CD4-positive, alpha-beta memory T cell (primary cell): ENCODE data around the gene IDH3B. TPM values are rescaled to one million over a fixed set of nuclear protein-coding genes. Genes with fewer than 3 reads are reported as not detected.

ENCODE experiments used
- CTCF ChIA-PET: fragments of 350-600 bp; sonication (Branson Sonifier 250); formaldehyde crosslinking; loops from one replicate; lab custom pipeline; 2021; ENCODE audit warnings: inconsistent platforms; ENCODE audit not compliant: partially characterized antibody; lab: Charles Lee
- POLR2A ChIA-PET: fragments of 350-600 bp; sonication (Branson Sonifier 250); formaldehyde crosslinking; loops from one replicate; lab custom pipeline; 2021; ENCODE audit not compliant: partially characterized antibody; lab: Charles Lee
- DNase-seq, 5 donors: peaks; one replicate each; pipeline versions ENCODE4 v3.0.0 to v3.0.0-alpha.2; 2020 to 2022; ENCODE audit warnings: mixed read lengths in 1 of 5
- H3K27ac ChIP-seq: one replicate; pipeline ENCODE4 v1.7.0; 2013; ENCODE audit warnings: low read depth, low read length
- H3K27me3 ChIP-seq: 2 replicates; pipeline ENCODE4 v1.7.0; 2013; ENCODE audit warnings: mild to moderate bottlenecking, low read length, moderate library complexity; ENCODE audit not compliant: insufficient read depth
- H3K36me3 ChIP-seq: 2 replicates; pipeline ENCODE4 v1.7.0; 2013; ENCODE audit warnings: mild to moderate bottlenecking, low read length, moderate library complexity; ENCODE audit not compliant: insufficient read depth
- H3K4me1 ChIP-seq: 2 replicates; pipeline ENCODE4 v1.7.0; 2013; ENCODE audit warnings: mild to moderate bottlenecking, low read length, moderate library complexity; ENCODE audit not compliant: insufficient read depth
- H3K4me3 ChIP-seq, 2 donors: one replicate each; pipeline ENCODE4 v1.7.0; 2013; ENCODE audit warnings: low read length in 2 of 2, mild to moderate bottlenecking in 1 of 2
- H3K9me3 ChIP-seq, 2 donors: one replicate each; pipeline ENCODE4 v1.7.0; 2013; ENCODE audit warnings: low read length in 2 of 2, control low read depth in 1 of 2; ENCODE audit not compliant: control insufficient read depth in 1 of 2
- H3K27ac Mint-ChIP-seq, 7 donors: one replicate each; pipeline ENCODE4 v1.8.0; 2020 to 2021; ENCODE audit warnings: mixed read lengths in 7 of 7, mild to moderate bottlenecking in 6 of 7, inconsistent platforms in 3 of 7, moderate library complexity in 3 of 7
- H3K27me3 Mint-ChIP-seq, 2 donors: one replicate each; pipeline ENCODE4 v1.8.0; 2020 to 2021; ENCODE audit warnings: mixed read lengths in 2 of 2
- H3K36me3 Mint-ChIP-seq, 2 donors: one replicate each; pipeline ENCODE4 v1.8.0; 2020 to 2021; ENCODE audit warnings: mixed read lengths in 2 of 2, inconsistent platforms in 1 of 2, mild to moderate bottlenecking in 1 of 2
- H3K4me1 Mint-ChIP-seq, 4 donors: one replicate each; pipeline ENCODE4 v1.8.0; 2020 to 2021; ENCODE audit warnings: mixed read lengths in 4 of 4, mild to moderate bottlenecking in 1 of 4
- H3K4me3 Mint-ChIP-seq, 8 donors: one replicate each; pipeline ENCODE4 v1.8.0; 2020 to 2021; ENCODE audit warnings: mixed read lengths in 8 of 8, mild to moderate bottlenecking in 7 of 8, moderate library complexity in 6 of 8, inconsistent platforms in 3 of 8
- H3K9me3 Mint-ChIP-seq, 8 donors: one replicate each; pipeline ENCODE4 v1.8.0; 2020 to 2021; ENCODE audit warnings: mixed read lengths in 8 of 8, mild to moderate bottlenecking in 5 of 8, inconsistent platforms in 3 of 8, moderate library complexity in 1 of 8
- intact Hi-C: fragments of 100-400 bp; cut with micrococcal nuclease; formaldehyde crosslinking; loops from one replicate; pipeline ENCODE4 v1.15.1; 2023
- polyA plus RNA-seq, 2 donors: library from polyadenylated mRNA; unstranded; fragments of 300-500 nt; fragmentation: Illumina TruSeq; gene quantifications; one replicate each; pipeline ENCODE4 v1.2.3, GENCODE V29; 2021
- total RNA-seq, 2 experiments: library from RNA; stranded (reverse); gene quantifications; one replicate each; pipeline ENCODE4 v1.2.3, GENCODE V29; 2021

The IDH3B gene
- total and polyA plus RNA-seq, 4 experiments from 2014 or later: 88.1 to 132 (median 94.9) TPM

DNA sequence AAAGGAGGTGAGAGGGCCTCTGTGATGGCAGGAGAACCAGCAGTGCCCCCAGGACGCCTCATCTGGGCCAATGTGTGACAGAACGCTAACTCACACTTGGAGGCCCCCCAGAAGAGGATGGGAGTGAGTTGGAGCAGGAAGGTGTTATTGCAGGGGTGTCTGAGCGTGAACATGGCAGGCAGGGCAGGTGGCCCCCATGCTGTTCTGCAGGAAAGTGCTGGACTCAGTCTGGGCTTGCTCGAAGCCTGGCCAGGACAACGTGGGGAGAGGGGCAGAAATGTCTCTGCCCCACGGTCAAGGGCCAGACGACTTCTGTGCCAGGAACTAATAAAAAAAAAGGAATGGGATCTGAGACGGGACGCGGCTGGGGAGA lies 27.6 kb upstream of the IDH3B start:
- ChIA-PET POLR2A (interaction anchor here (0.8 to 1.3 kb wide), 3 partner anchors 26 to 50 kb away, joined by 3 to 5 read pairs (median 3); partner anchors contain the start of gene IDH3B), CTCF (interaction anchor here (7.8 kb wide), 1 partner anchor 50 kb away, joined by 99 read pairs; no protein-coding TSS in a partner anchor)
- Mint-ChIP-seq H3K27ac (peak overlapping the region in 6 of 7 donors; percentile 70 to 93 (median 89)), H3K4me1 (peaks cover 13 to 30% (median 27%) of the 10 kb centered on the region in 4 donors), H3K4me3 (peak overlapping the region; percentile 88 to 96 (median 91)), H3K9me3 (peaks cover 0 to 2% (median 0%) of the 10 kb centered on the region in 8 donors), H3K36me3 (peaks cover 0 to 3% of the 10 kb centered on the region in 2 donors), H3K27me3 (peaks cover 23 to 41% of the 10 kb centered on the region in 2 donors)
- Histone ChIP-seq H3K36me3 (no peaks in the 10 kb centered on the region), H3K4me3 (no peak overlapping the region), H3K27me3 (peaks cover 19% of the 10 kb centered on the region), H3K9me3 (no peaks in the 10 kb centered on the region), H3K27ac (no peak overlapping the region), H3K4me1 (peaks cover 16% of the 10 kb centered on the region)
- intact Hi-C loops: loop anchor here (10.0 kb wide), 1 partner anchor 423 kb away; no protein-coding TSS in a partner anchor
- no peak for DNase-seq

DNA sequence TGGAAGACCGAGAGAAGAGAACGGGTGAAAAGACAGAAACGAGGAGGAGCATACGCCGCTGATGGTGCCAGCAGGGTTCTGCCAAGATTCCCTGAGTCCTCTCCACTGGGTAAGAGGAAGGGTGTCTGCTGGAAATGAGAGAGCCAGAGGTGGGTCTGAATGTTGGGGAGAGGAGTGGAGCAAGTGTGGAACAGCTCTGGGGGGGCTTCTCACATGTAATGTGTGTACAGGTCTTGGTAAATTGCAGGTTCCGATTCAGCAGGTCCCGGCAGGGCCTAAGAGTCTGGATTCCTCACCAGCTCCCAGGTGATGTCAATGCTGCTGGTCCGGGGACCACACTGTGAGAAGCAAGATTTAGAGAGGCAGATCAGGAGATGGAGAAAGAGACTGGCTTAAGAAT lies 27.1 kb upstream of the IDH3B start:
- no peaks in the 10 kb centered on the region for H3K36me3 ChIP-seq
- POLR2A ChIA-PET: interaction anchor here (1.3 kb wide), 1 partner anchor 51 kb away, joined by 5 read pairs; no protein-coding TSS in a partner anchor
- CTCF ChIA-PET: interaction anchor here (7.8 kb wide), 1 partner anchor 51 kb away, joined by 99 read pairs; no protein-coding TSS in a partner anchor
- H3K4me1 Mint-ChIP-seq: peaks cover 13 to 30% (median 27%) of the 10 kb centered on the region in 4 donors
- H3K27me3 ChIP-seq: peaks cover 19% of the 10 kb centered on the region
- H3K36me3 Mint-ChIP-seq: peaks cover 0 to 3% of the 10 kb centered on the region in 2 donors
- H3K27ac ChIP-seq: no peak overlapping the region
- DNase-seq: no peak
- intact Hi-C loops: loop anchor here (10.0 kb wide), 1 partner anchor 424 kb away; no protein-coding TSS in a partner anchor
- no peaks in the 10 kb centered on the region for H3K9me3 ChIP-seq
- H3K9me3 Mint-ChIP-seq: peaks cover 0 to 2% (median 0%) of the 10 kb centered on the region in 8 donors
- H3K4me3 Mint-ChIP-seq: peak overlapping the region; percentile 88 to 96 (median 91)
- H3K4me1 ChIP-seq: peaks cover 16% of the 10 kb centered on the region
- peak overlapping the region; percentile 1 to 89 (median 70) for H3K27ac Mint-ChIP-seq
- H3K4me3 ChIP-seq: no peak overlapping the region
- H3K27me3 Mint-ChIP-seq: peaks cover 20 to 42% of the 10 kb centered on the region in 2 donors

DNA sequence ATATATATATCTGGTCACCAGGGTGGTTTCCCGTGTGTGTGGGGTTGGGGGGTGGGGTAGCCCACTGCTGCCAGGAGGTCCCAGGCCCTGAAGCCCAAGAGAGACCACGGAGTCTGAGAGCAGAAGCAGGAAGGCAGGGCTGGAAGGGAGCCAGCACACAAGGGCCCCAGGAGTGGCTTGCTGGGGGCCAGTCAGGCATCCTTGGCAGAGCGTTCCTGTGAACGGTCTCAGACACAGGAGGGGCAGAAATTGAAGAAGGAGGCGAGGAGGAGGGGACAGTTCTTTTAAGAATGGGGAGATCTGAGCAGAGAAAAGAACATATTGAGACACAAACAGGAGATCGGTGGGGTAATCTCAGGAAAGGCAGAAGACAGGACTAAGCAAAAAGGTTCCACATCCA lies 26.7 kb upstream of the IDH3B start:
- Histone ChIP-seq H3K27me3 (peaks cover 18% of the 10 kb centered on the region), H3K4me1 (peaks cover 16% of the 10 kb centered on the region), H3K36me3 (no peaks in the 10 kb centered on the region), H3K4me3 (no peak overlapping the region), H3K27ac (no peak overlapping the region), H3K9me3 (no peaks in the 10 kb centered on the region)
- Mint-ChIP-seq H3K9me3 (peaks cover 0 to 2% (median 0%) of the 10 kb centered on the region in 8 donors), H3K27me3 (peaks cover 16 to 38% of the 10 kb centered on the region in 2 donors), H3K36me3 (peaks cover 0 to 3% of the 10 kb centered on the region in 2 donors), H3K4me1 (peaks cover 13 to 30% (median 27%) of the 10 kb centered on the region in 4 donors), H3K4me3 (peak overlapping the region; percentile 88 to 96 (median 91)), H3K27ac (peak overlapping the region in 4 of 7 donors; percentile 5 to 70 (median 58))
- CTCF ChIA-PET: interaction anchor here (0.9 to 7.8 kb wide), 3 partner anchors 39 to 143 kb away, joined by 3 to 99 read pairs (median 3); no protein-coding TSS in a partner anchor
- intact Hi-C loops: loop anchor here (10.0 kb wide), 1 partner anchor 424 kb away; no protein-coding TSS in a partner anchor
- no peak for DNase-seq
- POLR2A ChIA-PET: no interaction called here

DNA sequence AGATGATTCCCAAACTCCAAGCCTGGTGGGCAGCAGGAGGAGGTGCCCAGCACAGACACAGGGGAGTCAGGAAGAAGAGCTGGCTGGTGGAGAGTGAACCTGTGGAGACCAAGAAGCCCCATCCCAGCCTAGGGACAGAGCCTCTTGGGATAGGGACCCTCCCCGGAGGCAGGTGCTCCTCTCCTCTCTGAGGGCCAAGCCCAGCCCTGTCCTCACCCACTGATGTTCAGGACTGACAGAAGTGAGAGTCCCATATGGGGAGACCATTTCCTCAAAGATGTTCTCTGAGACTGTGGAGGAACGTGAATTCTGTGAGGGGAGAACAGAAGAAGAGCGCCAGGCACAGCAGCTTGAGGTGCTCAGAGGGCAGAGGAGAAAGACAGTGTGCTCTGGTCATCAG lies 26.2 kb upstream of the IDH3B start:
- peak overlapping the region in 2 of 8 donors; percentile 21 to 32 for H3K4me3 Mint-ChIP-seq
- POLR2A ChIA-PET: interaction anchor here (2.8 to 3.6 kb wide), 2 partner anchors 26 to 51 kb away, joined by 6 to 27 read pairs; partner anchors contain the start of gene IDH3B
- peaks cover 0 to 2% (median 0%) of the 10 kb centered on the region in 8 donors for H3K9me3 Mint-ChIP-seq
- CTCF ChIA-PET: interaction anchor here (0.9 to 7.8 kb wide), 6 partner anchors 24 to 162 kb away, joined by 3 to 99 read pairs (median 12); no protein-coding TSS in a partner anchor
- Histone ChIP-seq H3K4me3 (no peak overlapping the region), H3K9me3 (no peaks in the 10 kb centered on the region), H3K36me3 (no peaks in the 10 kb centered on the region), H3K27ac (no peak overlapping the region), H3K4me1 (peaks cover 16% of the 10 kb centered on the region), H3K27me3 (peaks cover 13% of the 10 kb centered on the region)
- intact Hi-C loops: loop anchor here (10.0 kb wide), 1 partner anchor 425 kb away; no protein-coding TSS in a partner anchor
- H3K27me3 Mint-ChIP-seq: peaks cover 13 to 36% of the 10 kb centered on the region in 2 donors
- peaks cover 13 to 30% (median 27%) of the 10 kb centered on the region in 4 donors for H3K4me1 Mint-ChIP-seq
- peaks cover 0 to 3% of the 10 kb centered on the region in 2 donors for H3K36me3 Mint-ChIP-seq
- H3K27ac Mint-ChIP-seq: peak overlapping the region in 3 of 7 donors; percentile 2 to 70 (median 6)
- DNase-seq: no peak

DNA sequence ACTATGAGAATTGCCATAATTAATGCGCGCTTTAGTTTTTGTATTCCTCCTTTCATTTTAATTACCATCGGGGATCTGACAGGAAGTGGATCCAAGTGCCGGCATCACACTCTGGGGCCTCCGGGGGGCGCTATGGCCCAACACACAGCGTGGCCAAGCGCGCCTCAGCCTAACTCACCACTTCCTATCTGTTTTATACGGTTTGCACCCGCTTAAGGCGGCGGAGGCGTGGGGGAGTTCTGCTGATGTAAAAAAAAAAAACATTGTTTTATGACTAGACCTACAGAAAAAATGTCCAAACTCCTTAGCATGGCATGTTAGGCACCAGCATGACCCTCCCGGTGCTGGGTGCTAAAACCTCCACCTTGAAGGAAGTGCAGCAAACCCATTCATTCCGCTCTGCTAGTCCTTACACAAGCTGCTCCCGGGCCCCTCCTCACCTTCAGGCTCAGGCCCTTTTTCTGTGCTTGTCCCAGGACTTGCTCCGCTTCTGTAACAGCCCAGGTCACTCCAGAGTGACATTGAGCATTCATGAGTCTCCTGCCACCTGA lies 24.1 kb upstream of the IDH3B start:
- peak; percentile 78 to 84 (median 80) for DNase-seq
- Mint-ChIP-seq H3K27ac (peak overlapping the region in 4 of 7 donors; percentile 65 to 77 (median 70)), H3K4me1 (peaks cover 13 to 30% (median 27%) of the 10 kb centered on the region in 4 donors), H3K36me3 (peaks cover 0 to 3% of the 10 kb centered on the region in 2 donors), H3K4me3 (peak overlapping the region in 6 of 8 donors; percentile 20 to 64 (median 43)), H3K9me3 (peaks cover 0 to 2% (median 0%) of the 10 kb centered on the region in 8 donors), H3K27me3 (peaks cover 7 to 29% of the 10 kb centered on the region in 2 donors)
- CTCF ChIA-PET: interaction anchor here (0.7 to 7.8 kb wide), 15 partner anchors 13 to 726 kb away, joined by 3 to 99 read pairs (median 6); no protein-coding TSS in a partner anchor
- Histone ChIP-seq H3K27ac (no peak overlapping the region), H3K4me1 (peaks cover 16% of the 10 kb centered on the region), H3K36me3 (no peaks in the 10 kb centered on the region), H3K4me3 (no peak overlapping the region), H3K27me3 (no peaks in the 10 kb centered on the region), H3K9me3 (no peaks in the 10 kb centered on the region)
- intact Hi-C loops: loop anchor here (1.0 to 5.0 kb wide), 6 partner anchors 25 to 313 kb away; no protein-coding TSS in a partner anchor
- POLR2A ChIA-PET: interaction anchor here (0.8 to 3.6 kb wide), 7 partner anchors 24 to 64 kb away, joined by 3 to 27 read pairs (median 6); partner anchors contain the start of genes IDH3B and NOP56

DNA sequence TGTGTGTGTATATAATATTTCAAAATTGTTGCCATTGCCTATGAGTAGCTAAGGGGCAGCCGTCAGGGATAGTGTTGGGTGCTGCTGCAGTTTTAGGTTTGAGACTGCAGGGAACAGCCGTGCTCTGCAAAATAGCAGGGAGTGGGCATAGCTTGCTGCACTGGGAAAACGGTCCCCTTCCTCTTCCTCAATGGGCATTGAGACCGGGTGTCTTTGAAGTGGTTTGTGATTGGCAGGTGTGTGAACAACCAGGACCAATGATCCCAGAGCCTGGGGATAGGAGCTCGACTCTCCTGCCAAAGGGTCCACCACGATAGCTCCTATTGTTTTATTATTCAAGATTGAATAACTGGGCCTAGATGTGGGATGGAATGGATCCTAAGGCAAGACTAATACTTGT lies 23.5 kb upstream of the IDH3B start:
- CTCF ChIA-PET: interaction anchor here (0.7 to 7.8 kb wide), 17 partner anchors 11 to 405 kb away, joined by 3 to 99 read pairs (median 4); no protein-coding TSS in a partner anchor
- Histone ChIP-seq H3K9me3 (no peaks in the 10 kb centered on the region), H3K27ac (no peak overlapping the region), H3K36me3 (no peaks in the 10 kb centered on the region), H3K4me1 (peaks cover 16% of the 10 kb centered on the region), H3K27me3 (no peaks in the 10 kb centered on the region), H3K4me3 (no peak overlapping the region)
- POLR2A ChIA-PET: interaction anchor here (1.2 to 3.6 kb wide), 3 partner anchors 23 to 54 kb away, joined by 6 to 27 read pairs (median 6); partner anchors contain the start of genes IDH3B and NOP56
- intact Hi-C loops: loop anchor here (5.0 kb wide), 1 partner anchor 295 kb away; no protein-coding TSS in a partner anchor
- Mint-ChIP-seq H3K4me3 (peak overlapping the region in 3 of 8 donors; percentile 51 to 64 (median 53)), H3K9me3 (peaks cover 0 to 2% (median 0%) of the 10 kb centered on the region in 8 donors), H3K36me3 (peaks cover 0 to 3% of the 10 kb centered on the region in 2 donors), H3K27ac (peak overlapping the region in 2 of 7 donors; percentile 65 to 77), H3K27me3 (peaks cover 8 to 29% of the 10 kb centered on the region in 2 donors), H3K4me1 (peaks cover 13 to 30% (median 27%) of the 10 kb centered on the region in 4 donors)
- no peak for DNase-seq
